Measurements from ENCODE around the gene SUCO.

The SUCO gene

DNA sequence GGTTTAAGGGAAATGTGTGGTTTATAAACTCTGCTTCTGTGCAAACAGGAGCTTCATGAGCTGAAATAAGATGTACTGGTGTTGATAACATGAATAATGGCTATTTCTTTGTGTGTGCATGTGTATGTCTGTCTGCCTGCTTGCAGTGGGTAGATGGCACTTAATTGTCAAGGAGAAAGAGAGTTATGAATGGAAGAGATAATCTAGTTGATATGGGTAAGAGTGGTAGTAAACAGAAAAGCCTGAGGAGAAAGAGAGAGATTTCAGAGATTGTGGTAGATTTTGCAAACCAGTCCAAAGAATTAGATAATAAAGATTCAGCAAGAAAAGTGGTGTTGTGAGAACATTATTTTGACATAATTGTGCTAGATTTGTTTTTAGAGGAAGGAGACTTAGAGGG lies 7.7 kb downstream of the SUCO start:
- no peak overlapping the region for H3K4me3 ChIP-seq (ENCODE audit: low read depth, low read length)
- H3K27me3 ChIP-seq (ENCODE audit: insufficient read depth, low read depth, severe bottlenecking) = no peaks in the 10 kb centered on the region
- no peak for DNase-seq
- no peaks in the 10 kb centered on the region for H3K9me3 ChIP-seq (ENCODE audit: severe bottlenecking)
- H3K36me3 ChIP-seq = no peaks in the 10 kb centered on the region
- no peak for TF ChIP-seq CTCF (IDR thresholded peaks at IDR 0.05; ENCODE audit: low read depth, low read length)
- no peak overlapping the region for H3K27ac ChIP-seq

GRCh38 chr1:172544481-172545104 lies 11.6 kb downstream of the SUCO start:
- H3K27ac ChIP-seq = no peak overlapping the region
- H3K27me3 ChIP-seq (ENCODE audit: insufficient read depth, low read depth, severe bottlenecking) = no peaks in the 10 kb centered on the region
- no peak for DNase-seq
- no peak for TF ChIP-seq CTCF (IDR thresholded peaks at IDR 0.05; ENCODE audit: low read depth, low read length)
- H3K36me3 ChIP-seq = no peaks in the 10 kb centered on the region
- H3K4me3 ChIP-seq (ENCODE audit: low read depth, low read length) = no peak overlapping the region
- no peaks in the 10 kb centered on the region for H3K9me3 ChIP-seq (ENCODE audit: severe bottlenecking)

DNA sequence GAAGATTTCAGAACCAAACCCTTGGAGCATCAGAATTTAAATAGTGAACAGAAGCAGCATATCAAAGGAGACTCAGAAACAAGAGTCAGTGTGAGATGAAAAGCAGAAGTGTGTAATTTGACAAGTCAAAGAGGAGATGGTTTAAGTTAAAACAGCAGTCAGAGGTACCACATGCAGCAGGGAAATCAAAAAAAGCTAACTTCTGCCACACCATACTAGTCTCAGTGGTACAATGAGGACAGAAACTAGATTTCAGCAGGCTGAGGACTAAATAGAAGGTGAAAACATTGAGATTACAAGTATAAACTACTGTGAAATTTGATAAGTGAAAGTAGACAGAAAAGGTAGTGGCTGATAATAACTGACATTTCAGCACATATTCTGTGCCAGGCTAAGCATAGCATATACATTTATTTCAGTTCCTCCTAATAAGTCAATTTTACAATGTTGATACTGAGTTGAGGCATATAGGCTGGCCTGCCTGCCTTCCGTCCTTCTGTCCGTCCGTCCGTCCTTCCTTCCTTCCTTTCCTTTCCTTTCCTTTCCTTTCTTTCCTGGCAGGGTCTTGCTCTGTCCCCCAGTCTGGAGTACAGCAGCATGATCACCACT lies 12.6 kb downstream of the SUCO start:
- Histone ChIP-seq H3K9me3 (ENCODE audit: severe bottlenecking) (no peaks in the 10 kb centered on the region), H3K4me3 (ENCODE audit: low read depth, low read length) (no peak overlapping the region), H3K36me3 (no peaks in the 10 kb centered on the region), H3K27me3 (ENCODE audit: insufficient read depth, low read depth, severe bottlenecking) (no peaks in the 10 kb centered on the region), H3K27ac (no peak overlapping the region)
- no peak for DNase-seq
- TF ChIP-seq CTCF (IDR thresholded peaks at IDR 0.05; ENCODE audit: low read depth, low read length) = no peak

- H3K4me3 ChIP-seq (ENCODE audit: low read depth, low read length) = no peak overlapping the region
- no peak for TF ChIP-seq CTCF (IDR thresholded peaks at IDR 0.05; ENCODE audit: low read depth, low read length)
- no peaks in the 10 kb centered on the region for H3K36me3 ChIP-seq
- DNase-seq = no peak
- H3K27ac ChIP-seq = no peak overlapping the region
- H3K9me3 ChIP-seq (ENCODE audit: severe bottlenecking) = no peaks in the 10 kb centered on the region
- no peaks in the 10 kb centered on the region for H3K27me3 ChIP-seq (ENCODE audit: insufficient read depth, low read depth, severe bottlenecking)
Measured at GRCh38 chr1:172547071-172547470, 14.1 kb downstream of the SUCO start.

- DNase-seq = no peak
- TF ChIP-seq CTCF (IDR thresholded peaks at IDR 0.05; ENCODE audit: low read depth, low read length) = no peak
- no peaks in the 10 kb centered on the region for H3K27me3 ChIP-seq (ENCODE audit: insufficient read depth, low read depth, severe bottlenecking)
- H3K27ac ChIP-seq = no peak overlapping the region
- no peak overlapping the region for H3K4me3 ChIP-seq (ENCODE audit: low read depth, low read length)
- no peaks in the 10 kb centered on the region for H3K9me3 ChIP-seq (ENCODE audit: severe bottlenecking)
- no peaks in the 10 kb centered on the region for H3K36me3 ChIP-seq
Measured at GRCh38 chr1:172549621-172550280, 16.8 kb downstream of the SUCO start.

Data from WERI-Rb-1 (cell line).